HG02678 (cell line): ENCODE measurements around the gene SAFB.

Experiments used
- ATAC-seq: cut with Tn5 transposase; IDR thresholded peaks from one replicate; pipeline ENCODE4 v1.9.1; 2021; ENCODE audit warnings: mild to moderate bottlenecking, moderate library complexity; ENCODE audit not compliant: unreplicated experiment

The SAFB gene

GRCh38 chr19:5624741-5625278 lies 1.9 kb downstream of the SAFB start:
- no peak for ATAC-seq

GRCh38 chr19:5625641-5626040 lies 2.8 kb downstream of the SAFB start:
- ATAC-seq = no peak

- ATAC-seq = no peak
Measured at GRCh38 chr19:5627395-5627904, 4.6 kb downstream of the SAFB start.

GRCh38 chr19:5628461-5628860 lies 5.6 kb downstream of the SAFB start:
- ATAC-seq = no peak

- ATAC-seq = no peak
Measured at GRCh38 chr19:5628919-5629481, 6.1 kb downstream of the SAFB start.

GRCh38 chr19:5631567-5632240 lies 8.8 kb downstream of the SAFB start:
- no peak for ATAC-seq

GRCh38 chr19:5632241-5632612 lies 9.3 kb downstream of the SAFB start:
- no peak for ATAC-seq

- ATAC-seq = no peak
Measured at GRCh38 chr19:5632657-5633056, 9.8 kb downstream of the SAFB start.

GRCh38 chr19:5635427-5635826 lies 12.5 kb downstream of the SAFB start:
- no peak for ATAC-seq

- ATAC-seq = no peak
Measured at GRCh38 chr19:5637971-5638370, 15.1 kb downstream of the SAFB start.

GRCh38 chr19:5641171-5641570 lies 18.3 kb downstream of the SAFB start:
- no peak for ATAC-seq

GRCh38 chr19:5642204-5642603 lies 19.3 kb downstream of the SAFB start:
- ATAC-seq = no peak

- ATAC-seq = no peak
Measured at GRCh38 chr19:5643060-5643459, 20.2 kb downstream of the SAFB start.

- ATAC-seq = no peak
Measured at GRCh38 chr19:5644037-5644436, 21.2 kb downstream of the SAFB start.

- ATAC-seq = no peak
Measured at GRCh38 chr19:5645409-5645808, 22.5 kb downstream of the SAFB start.

GRCh38 chr19:5646703-5647102 lies 23.8 kb downstream of the SAFB start:
- no peak for ATAC-seq

- ATAC-seq = no peak
Measured at GRCh38 chr19:5648464-5648863, 25.6 kb downstream of the SAFB start.

- ATAC-seq = no peak
Measured at GRCh38 chr19:5651361-5651760, 28.5 kb downstream of the SAFB start.

- no peak for ATAC-seq
Measured at GRCh38 chr19:5652261-5652660, 29.4 kb downstream of the SAFB start.

GRCh38 chr19:5654931-5655330 lies 32.0 kb downstream of the SAFB start:
- ATAC-seq = no peak

- no peak for ATAC-seq
Measured at GRCh38 chr19:5655412-5655811, 32.5 kb downstream of the SAFB start.

GRCh38 chr19:5661483-5661882 lies 38.6 kb downstream of the SAFB start:
- ATAC-seq = no peak

GRCh38 chr19:5663904-5664303 lies 41.0 kb downstream of the SAFB start:
- ATAC-seq = no peak
